Suprapubic skin (tissue), 4 donors: ENCODE results near the gene CPNE5. TPM values are rescaled to one million over a fixed set of nuclear protein-coding genes. Genes with fewer than 3 reads are reported as not detected.

ENCODE experiments used
- DNase-seq, 2 donors: peaks; one replicate each; pipeline ENCODE4 v3.0.0-alpha.2; 2019; ENCODE audit warnings: low spot score in 2 of 2
- H3K27ac ChIP-seq: fragments of 200-600 bp; sonication (generic); one replicate; pipeline ENCODE4 v1.5.1; 2019
- H3K27me3 ChIP-seq: fragments of 200-600 bp; sonication (generic); one replicate; pipeline ENCODE4 v1.5.1; 2019
- H3K36me3 ChIP-seq: fragments of 200-600 bp; sonication (generic); one replicate; pipeline ENCODE4 v1.5.1; 2019
- H3K4me1 ChIP-seq: fragments of 200-600 bp; sonication (generic); one replicate; pipeline ENCODE4 v1.5.1; 2019
- H3K4me3 ChIP-seq: fragments of 200-600 bp; sonication (generic); one replicate; pipeline ENCODE4 v1.5.1; 2019; ENCODE audit warnings: mild to moderate bottlenecking
- H3K9me3 ChIP-seq: fragments of 200-600 bp; sonication (generic); one replicate; pipeline ENCODE4 v1.5.1; 2019
- CTCF ChIP-seq, 2 donors: fragments of 200-600 bp in 1 of 2; fragments of 450-650 bp in 1 of 2; sonication (generic) in 1 of 2; IDR thresholded peaks; one replicate each; pipeline ENCODE4 v1.5.1; 2016 to 2019; ENCODE audit warnings: antibody characterized with exemption in 2 of 2, mild to moderate bottlenecking in 1 of 2, moderate library complexity in 1 of 2
- EP300 ChIP-seq: sonication (generic); formaldehyde crosslinking; IDR thresholded peaks from one replicate; pipeline ENCODE4 v1.6.1; 2017; ENCODE audit warnings: antibody characterized with exemption
- POLR2A ChIP-seq, 2 donors: fragments of 450-650 bp; IDR thresholded peaks; one replicate each; pipeline ENCODE4 v1.6.1; 2017; ENCODE audit warnings: antibody characterized with exemption in 2 of 2, mild to moderate bottlenecking in 2 of 2, moderate library complexity in 2 of 2
- POLR2AphosphoS5 ChIP-seq, 3 donors: sonication (generic); formaldehyde crosslinking; IDR thresholded peaks; one replicate each; pipeline ENCODE4 v1.6.1; 2017; ENCODE audit warnings: antibody characterized with exemption in 3 of 3
- WGBS: methylation state at CpG from one replicate; pipeline ENCODE4 v1.1.5; 2018; 5-methylcytosine and 5-hydroxymethylcytosine counted together
- total RNA-seq, 4 donors: library from RNA; depleted of rRNA; stranded (reverse); fragments of >200 nt; gene quantifications; one replicate each; pipeline ENCODE4 v1.1.0, GENCODE V29; 2016

Gene CPNE5
- total RNA-seq, 4 donors from 2014 or later = 0.48 to 1.2 (median 0.90) TPM

- Histone ChIP-seq H3K4me3 (no peak overlapping the region), H3K4me1 (no peaks in the 10 kb centered on the region), H3K27ac (no peak overlapping the region), H3K27me3 (no peaks in the 10 kb centered on the region), H3K36me3 (no peaks in the 10 kb centered on the region), H3K9me3 (no peaks in the 10 kb centered on the region)
- TF ChIP-seq POLR2AphosphoS5 (IDR thresholded peaks at IDR 0.05) (no peak), EP300 (no peak), CTCF (IDR thresholded peaks at IDR 0.05) (no peak), POLR2A (IDR thresholded peaks at IDR 0.05) (no peak)
- 97% methylated on average over 8 of the region's 8 CpGs for WGBS
- no peak for DNase-seq
Observed at GRCh38 chr6:36805917-36806316, 33.3 kb downstream of the CPNE5 start.

GRCh38 chr6:36805096-36805797 lies 34.0 kb downstream of the CPNE5 start:
- WGBS = 57% methylated on average over 7 of the region's 7 CpGs
- Histone ChIP-seq H3K36me3 (no peaks in the 10 kb centered on the region), H3K27ac (no peak overlapping the region), H3K4me3 (no peak overlapping the region), H3K27me3 (no peaks in the 10 kb centered on the region), H3K9me3 (no peaks in the 10 kb centered on the region), H3K4me1 (no peaks in the 10 kb centered on the region)
- no peak for DNase-seq
- no peak for TF ChIP-seq CTCF (IDR thresholded peaks at IDR 0.05)
- no peak for TF ChIP-seq EP300
- TF ChIP-seq POLR2A (IDR thresholded peaks at IDR 0.05) = no peak
- no peak for TF ChIP-seq POLR2AphosphoS5 (IDR thresholded peaks at IDR 0.05)

DNA sequence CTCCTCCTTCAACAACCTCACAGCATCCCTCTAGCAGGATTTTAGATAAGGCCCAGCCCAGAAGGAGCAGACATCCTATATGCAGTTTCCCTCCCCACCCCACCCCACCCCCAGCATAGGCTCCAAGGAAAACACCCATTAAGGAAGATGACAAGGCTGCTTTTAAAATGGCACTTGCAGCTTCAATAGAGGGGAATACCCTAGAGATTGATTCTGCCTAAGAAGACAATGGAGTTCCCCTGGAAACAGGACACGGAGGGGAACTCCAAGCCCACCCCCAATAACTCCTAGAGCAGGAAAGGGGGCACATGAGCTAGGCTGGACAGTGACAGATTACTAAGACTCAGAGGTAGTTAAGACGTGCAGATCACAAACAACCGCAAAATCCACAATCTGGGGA lies 34.7 kb downstream of the CPNE5 start:
- TF ChIP-seq POLR2A (IDR thresholded peaks at IDR 0.05) (no peak), POLR2AphosphoS5 (IDR thresholded peaks at IDR 0.05) (no peak), EP300 (no peak), CTCF (IDR thresholded peaks at IDR 0.05) (no peak)
- 72% methylated on average over 3 of the region's 3 CpGs for WGBS
- no peaks in the 10 kb centered on the region for H3K4me1 ChIP-seq
- H3K9me3 ChIP-seq = no peaks in the 10 kb centered on the region
- H3K36me3 ChIP-seq = no peaks in the 10 kb centered on the region
- no peak overlapping the region for H3K27ac ChIP-seq
- no peaks in the 10 kb centered on the region for H3K27me3 ChIP-seq
- no peak overlapping the region for H3K4me3 ChIP-seq
- DNase-seq = no peak

DNA sequence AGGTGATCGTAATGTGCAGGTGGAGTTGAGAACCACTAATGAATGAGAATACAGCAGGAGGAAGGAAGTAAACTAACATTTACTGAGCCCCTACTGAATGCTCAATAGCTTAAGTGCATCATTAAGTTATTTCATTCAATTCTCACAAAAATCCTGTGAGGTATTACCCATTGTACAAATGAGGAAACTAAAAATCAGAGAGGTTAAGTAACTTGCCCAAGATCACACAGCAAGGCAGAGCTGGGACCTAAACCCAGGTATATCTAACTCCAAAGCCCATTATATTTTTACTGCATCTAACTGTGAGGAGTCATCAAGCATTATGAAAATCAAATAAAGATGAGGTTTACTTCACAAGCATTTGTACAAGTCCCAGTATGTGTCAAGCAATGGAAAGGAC lies 35.3 kb downstream of the CPNE5 start:
- no peak for DNase-seq
- H3K36me3 ChIP-seq = no peaks in the 10 kb centered on the region
- no peak overlapping the region for H3K4me3 ChIP-seq
- H3K27me3 ChIP-seq = no peaks in the 10 kb centered on the region
- no peak overlapping the region for H3K27ac ChIP-seq
- WGBS = 81% methylated on average over 1 of the region's 1 CpG
- no peaks in the 10 kb centered on the region for H3K4me1 ChIP-seq
- H3K9me3 ChIP-seq = no peaks in the 10 kb centered on the region
- TF ChIP-seq POLR2AphosphoS5 (IDR thresholded peaks at IDR 0.05) = no peak
- no peak for TF ChIP-seq POLR2A (IDR thresholded peaks at IDR 0.05)
- TF ChIP-seq CTCF (IDR thresholded peaks at IDR 0.05) = no peak
- TF ChIP-seq EP300 = no peak

- Histone ChIP-seq H3K4me3 (no peak overlapping the region), H3K27ac (no peak overlapping the region), H3K36me3 (no peaks in the 10 kb centered on the region), H3K27me3 (no peaks in the 10 kb centered on the region), H3K4me1 (no peaks in the 10 kb centered on the region), H3K9me3 (no peaks in the 10 kb centered on the region)
- TF ChIP-seq POLR2A (IDR thresholded peaks at IDR 0.05) = no peak
- no peak for TF ChIP-seq POLR2AphosphoS5 (IDR thresholded peaks at IDR 0.05)
- TF ChIP-seq EP300 = no peak
- TF ChIP-seq CTCF (IDR thresholded peaks at IDR 0.05) = no peak
- 91% methylated on average over 6 of the region's 6 CpGs for WGBS
- no peak for DNase-seq
Observed at GRCh38 chr6:36803482-36803881, 35.8 kb downstream of the CPNE5 start.
